HepG2 (cell line): ENCODE results near the gene RAB2B. TPM values are rescaled to one million over a fixed set of nuclear protein-coding genes. Genes with fewer than 3 reads are reported as not detected.

Source experiments
- AHDC1 ChIP-seq: sonication (generic); formaldehyde crosslinking; IDR thresholded peaks from 2 replicates; pipeline ENCODE4 v1.5.1; 2020; ENCODE audit warnings: mild to moderate bottlenecking, missing genetic modification reagents, borderline replicate concordance
- ETV6 ChIP-seq: sonication (generic); formaldehyde crosslinking; conservative IDR thresholded peaks from 2 replicates; pipeline ENCODE4 v1.4.0; 2020; ENCODE audit warnings: missing genetic modification reagents
- HMGA1 ChIP-seq: sonication (generic); formaldehyde crosslinking; conservative IDR thresholded peaks from 2 replicates; pipeline ENCODE4 v1.4.0; 2020; ENCODE audit warnings: missing genetic modification reagents
- IRF2 ChIP-seq: IDR thresholded peaks from 2 replicates; pipeline ENCODE4 v1.6.1; 2018; ENCODE audit warnings: missing genetic modification reagents, missing compliant biosample characterization
- KLF12 ChIP-seq: sonication (generic); formaldehyde crosslinking; IDR thresholded peaks from 2 replicates; pipeline ENCODE4 v1.4.0; 2020; ENCODE audit warnings: missing genetic modification reagents, borderline replicate concordance
- MEF2D ChIP-seq: sonication (generic); formaldehyde crosslinking; IDR thresholded peaks from 2 replicates; pipeline ENCODE4 v1.5.1; 2020; ENCODE audit warnings: mild to moderate bottlenecking, missing genetic modification reagents
- RAD21 ChIP-seq: fragments of 450-650 bp; formaldehyde crosslinking; IDR thresholded peaks from 2 replicates; pipeline ENCODE4 v1.5.0; 2020; ENCODE audit warnings: mild to moderate bottlenecking
- RELA ChIP-seq: sonication (generic); formaldehyde crosslinking; IDR thresholded peaks from 2 replicates; pipeline ENCODE4 v1.4.0; 2020; ENCODE audit warnings: missing genetic modification reagents
- SCMH1 ChIP-seq: sonication (generic); formaldehyde crosslinking; IDR thresholded peaks from 2 replicates; pipeline ENCODE4 v1.9.0; 2021; ENCODE audit warnings: missing genetic modification reagents, mild to moderate bottlenecking, borderline replicate concordance
- SIX1 ChIP-seq: sonication (generic); formaldehyde crosslinking; IDR thresholded peaks from 2 replicates; pipeline ENCODE4 v1.4.0; 2020; ENCODE audit warnings: missing genetic modification reagents, borderline replicate concordance
- SNAPC2 ChIP-seq: sonication (generic); formaldehyde crosslinking; IDR thresholded peaks from 2 replicates; pipeline ENCODE4 v1.8.1; 2022; ENCODE audit warnings: mild to moderate bottlenecking, missing genetic modification reagents
- TAF15 ChIP-seq: fragments of 200-400 bp; formaldehyde crosslinking; IDR thresholded peaks from one replicate; pipeline ENCODE4 v1.6.1; 2018; ENCODE audit warnings: mild to moderate bottlenecking, low read depth, low read length; ENCODE audit not compliant: poor library complexity, severe bottlenecking
- ZBTB37 ChIP-seq: sonication (generic); formaldehyde crosslinking; IDR thresholded peaks from 2 replicates; pipeline ENCODE4 v1.4.0; 2020; ENCODE audit warnings: mild to moderate bottlenecking, missing genetic modification reagents
- ZKSCAN5 ChIP-seq: sonication (generic); formaldehyde crosslinking; IDR thresholded peaks from 2 replicates; pipeline ENCODE4 v1.5.1; 2020; ENCODE audit warnings: mild to moderate bottlenecking, missing genetic modification reagents
- ZMYM2 ChIP-seq: sonication (generic); formaldehyde crosslinking; IDR thresholded peaks from 2 replicates; pipeline ENCODE4 v1.8.0; 2022; ENCODE audit warnings: mild to moderate bottlenecking, missing genetic modification reagents
- ZNF235 ChIP-seq: sonication (generic); formaldehyde crosslinking; IDR thresholded peaks from 2 replicates; pipeline ENCODE4 v1.8.1; 2023; ENCODE audit warnings: mild to moderate bottlenecking, missing genetic modification reagents, borderline replicate concordance
- ZNF253 ChIP-seq: sonication (generic); formaldehyde crosslinking; IDR thresholded peaks from 2 replicates; pipeline ENCODE4 v1.8.0; 2022; ENCODE audit warnings: mild to moderate bottlenecking, missing genetic modification reagents, borderline replicate concordance
- ZNF430 ChIP-seq: sonication (generic); formaldehyde crosslinking; IDR thresholded peaks from 2 replicates; pipeline ENCODE4 v1.9.0; 2021; ENCODE audit warnings: mild to moderate bottlenecking, missing genetic modification reagents
- ZNF549 ChIP-seq: sonication (generic); formaldehyde crosslinking; IDR thresholded peaks from 2 replicates; pipeline ENCODE4 v1.5.0; 2020; ENCODE audit warnings: missing genetic modification reagents
- ZNF616 ChIP-seq: sonication (generic); formaldehyde crosslinking; IDR thresholded peaks from 2 replicates; pipeline ENCODE4 v1.5.0; 2020; ENCODE audit warnings: low read depth, mild to moderate bottlenecking, missing genetic modification reagents
- ZNF703 ChIP-seq: sonication (generic); formaldehyde crosslinking; IDR thresholded peaks from 2 replicates; pipeline ENCODE4 v1.5.1; 2020; ENCODE audit warnings: missing genetic modification reagents, mild to moderate bottlenecking, moderate library complexity, borderline replicate concordance
- ZNF772 ChIP-seq: sonication (generic); formaldehyde crosslinking; IDR thresholded peaks from 2 replicates; pipeline ENCODE4 v1.5.0; 2020; ENCODE audit warnings: mild to moderate bottlenecking, missing genetic modification reagents
- ZNF773 ChIP-seq: sonication (generic); formaldehyde crosslinking; IDR thresholded peaks from 2 replicates; pipeline ENCODE4 v1.4.0; 2020; ENCODE audit warnings: missing genetic modification reagents, borderline replicate concordance
- ZNF792 ChIP-seq: IDR thresholded peaks from 2 replicates; pipeline ENCODE4 v1.6.1; 2016
- polyA plus RNA-seq, 8 experiments: library from polyadenylated mRNA; depleted of rRNA in 3 of 8; stranded (reverse) in 7 of 8; unstranded in 1 of 8; fragments of >200 nt; fragmentation: Illumina TruSeq in 4 of 8; extraction: Trizol in 4 of 8; gene quantifications; 2 replicates each; pipeline versions ENCODE4 v1.2.1 to v1.2.3, GENCODE V29; 2011 to 2016; ENCODE audit warnings: low read depth in 4 of 8, missing spikeins in 1 of 8, mixed read lengths in 1 of 8; ENCODE audit not compliant: insufficient read depth in 1 of 8
- total RNA-seq, 5 experiments: library from RNA; depleted of rRNA; stranded (reverse); fragments of >200 nt; fragmentation: Illumina TruSeq; extraction: Trizol; gene quantifications; 2 replicates each; pipeline ENCODE4 v1.2.3, GENCODE V29; 2016; ENCODE audit warnings: low read depth in 1 of 5

RAB2B gene
- total and polyA plus RNA-seq, 2 of the 13 experiments (the other 11 are each of a cell fraction or from before 2014, with no cell fraction given) = 36.0 to 60.6 TPM

GRCh38 chr14:21455912-21456667 is 20.7 kb downstream of the RAB2B start, which contains the start of gene CHD8 (continued):
- TF ChIP-seq RELA (no peak), SNAPC2 (no peak; the same call in 1 of the 2 replicates), ZNF430 (CRISPR knock-in tag) (peak; percentile 92; the same call in 1 of the 2 replicates), ZNF772 (CRISPR knock-in tag) (no peak; the same call in none of the 2 replicates), ETV6 (CRISPR knock-in tag) (0 out of 2 replicates have a peak, but pooled peaks have one; percentile 21), ZBTB37 (no peak), ZNF773 (no peak), ZNF549 (CRISPR knock-in tag) (no peak), HMGA1 (no peak), SCMH1 (CRISPR knock-in tag) (no peak), MEF2D (CRISPR knock-in tag) (peak; percentile 90), KLF12 (peak; percentile 20; the same call in 1 of the 2 replicates), IRF2 (CRISPR knock-in tag) (peak; percentile 98), ZMYM2 (CRISPR knock-in tag) (no peak), ZNF235 (CRISPR knock-in tag) (no peak), SIX1 (CRISPR knock-in tag) (peak; percentile 76), ZNF792 (CRISPR knock-in tag) (peak; percentile 95), AHDC1 (peak; percentile 30; the same call in 1 of the 2 replicates), ZKSCAN5 (CRISPR knock-in tag) (no peak), RAD21 (CRISPR knock-in tag) (peak; percentile 63), TAF15 (no peak), ZNF616 (no peak; the same call in 1 of the 2 replicates), ZNF703 (CRISPR knock-in tag) (no peak), ZNF253 (CRISPR knock-in tag) (no peak)
